NB4 (cell line): ENCODE data around the gene LHX1.

Source experiments
- DNase-seq: peaks from one replicate; pipeline ENCODE4 v3.0.0; 2010; ENCODE audit warnings: low read depth
- H3K4me3 ChIP-seq: one replicate; pipeline ENCODE4 v1.5.1; 2011; ENCODE audit warnings: mild to moderate bottlenecking, low read depth, low read length, moderate library complexity
- CTCF ChIP-seq: IDR thresholded peaks from one replicate; pipeline ENCODE4 v1.5.1; 2012; ENCODE audit warnings: low read depth, low read length
- MAX ChIP-seq: IDR thresholded peaks from 2 replicates; pipeline ENCODE4 v1.6.1; 2011; ENCODE audit warnings: low read depth, low read length
- MYC ChIP-seq: IDR thresholded peaks from 2 replicates; pipeline ENCODE4 v1.6.1; 2011; ENCODE audit warnings: low read depth, low read length
- POLR2A ChIP-seq: IDR thresholded peaks from 2 replicates; pipeline ENCODE4 v1.6.1; 2011; ENCODE audit warnings: mild to moderate bottlenecking; ENCODE audit not compliant: insufficient read length; ENCODE audit errors: extremely low read depth

The LHX1 gene

GRCh38 chr17:36894177-36894576 lies 43.1 kb upstream of the LHX1 start:
- TF ChIP-seq MAX (no peak), POLR2A (no peak), CTCF (no peak), MYC (no peak)
- no peak for DNase-seq
- no peak overlapping the region for H3K4me3 ChIP-seq

- no peak overlapping the region for H3K4me3 ChIP-seq
- no peak for DNase-seq
- no peak for TF ChIP-seq POLR2A
Observed at GRCh38 chr17:36894925-36895324, 42.4 kb upstream of the LHX1 start.

GRCh38 chr17:36899250-36900159 lies 37.8 kb upstream of the LHX1 start:
- DNase-seq: no peak

GRCh38 chr17:36900160-36900512 lies 37.1 kb upstream of the LHX1 start:
- H3K4me3 ChIP-seq: no peak overlapping the region
- no peak for TF ChIP-seq POLR2A
- TF ChIP-seq CTCF: no peak
- TF ChIP-seq MYC: no peak
- TF ChIP-seq MAX: no peak
- DNase-seq: no peak

More at GRCh38 chr17:36899250-36900159, 37.8 kb upstream of the LHX1 start:
- H3K4me3 ChIP-seq: no peak overlapping the region
- no peak for TF ChIP-seq MYC
- no peak for TF ChIP-seq MAX
- no peak for TF ChIP-seq POLR2A
- TF ChIP-seq CTCF: no peak

- no peak overlapping the region for H3K4me3 ChIP-seq
- no peak for DNase-seq
- no peak for TF ChIP-seq CTCF
- no peak for TF ChIP-seq POLR2A
- TF ChIP-seq MYC: no peak
- no peak for TF ChIP-seq MAX
Observed at GRCh38 chr17:36901506-36901905, 35.8 kb upstream of the LHX1 start.

- no peak overlapping the region for H3K4me3 ChIP-seq
- no peak for TF ChIP-seq POLR2A
- TF ChIP-seq CTCF: no peak
- TF ChIP-seq MAX: no peak
- TF ChIP-seq MYC: no peak
- no peak for DNase-seq
Observed at GRCh38 chr17:36907407-36907806, 29.9 kb upstream of the LHX1 start.
